ENCODE measurements around the gene ZNF324.

Gene ZNF324

DNA sequence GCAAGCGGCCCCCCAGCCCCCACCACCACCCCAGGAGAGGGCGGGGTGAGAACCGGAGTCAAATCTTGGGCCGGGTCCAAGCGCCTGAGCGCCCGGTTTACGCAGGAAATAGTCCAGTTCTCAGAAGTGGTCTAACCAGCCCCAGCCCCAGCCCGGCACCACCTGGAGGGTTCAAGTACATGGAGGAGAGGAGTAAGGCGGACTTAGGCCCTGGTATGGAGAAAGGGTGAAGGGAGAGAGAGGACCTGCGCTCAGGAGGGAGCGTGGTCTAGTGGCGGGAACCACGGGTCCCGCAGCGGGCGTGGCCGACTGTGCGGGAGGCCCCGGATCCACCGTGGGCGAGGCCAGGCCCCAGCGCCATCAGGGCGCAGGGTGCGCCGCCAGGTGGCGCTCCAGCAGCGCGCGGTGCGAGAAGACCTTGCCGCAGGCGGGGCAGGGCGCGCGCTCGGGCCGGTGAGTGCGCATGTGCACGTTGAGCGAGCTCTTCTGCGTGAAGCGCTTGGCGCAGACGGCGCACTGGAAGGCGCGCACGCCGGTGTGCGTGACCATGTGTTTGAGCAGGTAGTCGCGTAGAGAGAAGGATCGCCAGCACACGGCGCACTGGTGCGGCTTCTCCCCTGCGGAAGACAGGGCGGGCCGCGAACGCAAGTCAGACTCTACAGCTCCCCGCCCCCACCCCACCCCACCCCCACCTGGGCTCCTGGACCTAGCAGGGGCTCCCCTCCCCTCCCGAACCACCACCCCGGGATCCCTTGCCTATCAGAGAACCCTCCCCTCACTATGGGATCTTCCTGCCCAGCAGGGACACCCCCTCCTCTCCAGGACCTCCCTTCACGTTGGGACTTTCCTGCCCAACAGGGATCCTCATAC is 47.0 kb downstream of the ZNF324 start:
- TF ChIP-seq, protein P1, sequence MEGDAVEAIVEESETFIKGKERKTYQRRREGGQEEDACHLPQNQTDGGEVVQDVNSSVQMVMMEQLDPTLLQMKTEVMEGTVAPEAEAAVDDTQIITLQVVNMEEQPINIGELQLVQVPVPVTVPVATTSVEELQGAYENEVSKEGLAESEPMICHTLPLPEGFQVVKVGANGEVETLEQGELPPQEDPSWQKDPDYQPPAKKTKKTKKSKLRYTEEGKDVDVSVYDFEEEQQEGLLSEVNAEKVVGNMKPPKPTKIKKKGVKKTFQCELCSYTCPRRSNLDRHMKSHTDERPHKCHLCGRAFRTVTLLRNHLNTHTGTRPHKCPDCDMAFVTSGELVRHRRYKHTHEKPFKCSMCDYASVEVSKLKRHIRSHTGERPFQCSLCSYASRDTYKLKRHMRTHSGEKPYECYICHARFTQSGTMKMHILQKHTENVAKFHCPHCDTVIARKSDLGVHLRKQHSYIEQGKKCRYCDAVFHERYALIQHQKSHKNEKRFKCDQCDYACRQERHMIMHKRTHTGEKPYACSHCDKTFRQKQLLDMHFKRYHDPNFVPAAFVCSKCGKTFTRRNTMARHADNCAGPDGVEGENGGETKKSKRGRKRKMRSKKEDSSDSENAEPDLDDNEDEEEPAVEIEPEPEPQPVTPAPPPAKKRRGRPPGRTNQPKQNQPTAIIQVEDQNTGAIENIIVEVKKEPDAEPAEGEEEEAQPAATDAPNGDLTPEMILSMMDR (conservative IDR thresholded peaks at IDR 0.05; ENCODE audit: control insufficient read depth, insufficient read depth, low read depth, low read length): no peak
- DNase-seq (ENCODE audit: low read depth): peak; percentile 85
- peak overlapping the region; percentile 52 for H3K4me3 ChIP-seq (ENCODE audit: control insufficient read depth, low read depth, low read length)

GRCh38 chr19:58514564-58515022 is 47.7 kb downstream of the ZNF324 start:
- no peak for DNase-seq (ENCODE audit: low read depth)
- peak overlapping the region; percentile 52 for H3K4me3 ChIP-seq (ENCODE audit: control insufficient read depth, low read depth, low read length)
- TF ChIP-seq, protein P1 (conservative IDR thresholded peaks at IDR 0.05; ENCODE audit: control insufficient read depth, insufficient read depth, low read depth, low read length): no peak

- TF ChIP-seq, protein P1 (conservative IDR thresholded peaks at IDR 0.05; ENCODE audit: control insufficient read depth, insufficient read depth, low read depth, low read length): no peak
- no peak for DNase-seq (ENCODE audit: low read depth)
- no peak overlapping the region for H3K4me3 ChIP-seq (ENCODE audit: control insufficient read depth, low read depth, low read length)
Measured at GRCh38 chr19:58515259-58515658, 48.4 kb downstream of the ZNF324 start.

DNA sequence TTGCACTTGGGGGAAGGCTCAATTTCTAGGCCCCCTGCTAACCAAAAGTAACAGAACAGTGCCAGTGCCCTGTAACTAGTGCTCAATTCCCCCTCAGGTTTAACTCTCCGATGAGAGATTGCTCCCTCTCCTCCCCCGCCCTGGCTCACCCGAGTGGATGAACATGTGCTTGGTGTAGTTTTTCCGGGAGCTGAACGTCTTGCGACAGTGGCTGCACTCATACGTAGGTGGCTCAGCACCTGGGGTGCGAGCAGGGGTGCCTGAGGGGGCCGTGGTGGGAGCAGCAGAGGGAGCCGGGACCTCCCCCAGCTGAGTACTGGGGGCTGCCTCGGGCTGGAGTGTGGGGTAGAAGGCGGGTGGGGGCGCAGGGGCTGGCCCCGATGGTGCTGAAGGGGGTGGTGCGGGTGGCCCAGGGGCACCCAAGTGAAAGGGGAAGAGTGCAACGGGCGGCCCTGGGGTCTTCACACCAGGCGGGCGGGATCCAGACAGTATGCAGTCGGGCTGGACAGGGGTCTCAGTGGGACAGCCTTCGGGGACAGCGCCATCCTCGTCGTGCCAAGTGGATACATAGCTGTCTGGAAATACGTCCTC is 49.5 kb downstream of the ZNF324 start:
- H3K4me3 ChIP-seq (ENCODE audit: control insufficient read depth, low read depth, low read length): no peak overlapping the region
- DNase-seq (ENCODE audit: low read depth): no peak
- TF ChIP-seq, protein P1 (conservative IDR thresholded peaks at IDR 0.05; ENCODE audit: control insufficient read depth, insufficient read depth, low read depth, low read length): no peak

GRCh38 chr19:58516964-58517833 is 50.3 kb downstream of the ZNF324 start:
- TF ChIP-seq, protein P1 (conservative IDR thresholded peaks at IDR 0.05; ENCODE audit: control insufficient read depth, insufficient read depth, low read depth, low read length): no peak
- DNase-seq (ENCODE audit: low read depth): no peak
- H3K4me3 ChIP-seq (ENCODE audit: control insufficient read depth, low read depth, low read length): no peak overlapping the region

Measured in fibroblast of mammary gland (primary cell).